Measurements from ENCODE around the gene ABHD2. TPM values are rescaled to one million over a fixed set of nuclear protein-coding genes. Genes with fewer than 3 reads are reported as not detected.

The ABHD2 gene
- total RNA-seq, 4 donors from 2014 or later, result 53.3 to 110 (median 68.6) TPM

- TF ChIP-seq, protein P1, sequence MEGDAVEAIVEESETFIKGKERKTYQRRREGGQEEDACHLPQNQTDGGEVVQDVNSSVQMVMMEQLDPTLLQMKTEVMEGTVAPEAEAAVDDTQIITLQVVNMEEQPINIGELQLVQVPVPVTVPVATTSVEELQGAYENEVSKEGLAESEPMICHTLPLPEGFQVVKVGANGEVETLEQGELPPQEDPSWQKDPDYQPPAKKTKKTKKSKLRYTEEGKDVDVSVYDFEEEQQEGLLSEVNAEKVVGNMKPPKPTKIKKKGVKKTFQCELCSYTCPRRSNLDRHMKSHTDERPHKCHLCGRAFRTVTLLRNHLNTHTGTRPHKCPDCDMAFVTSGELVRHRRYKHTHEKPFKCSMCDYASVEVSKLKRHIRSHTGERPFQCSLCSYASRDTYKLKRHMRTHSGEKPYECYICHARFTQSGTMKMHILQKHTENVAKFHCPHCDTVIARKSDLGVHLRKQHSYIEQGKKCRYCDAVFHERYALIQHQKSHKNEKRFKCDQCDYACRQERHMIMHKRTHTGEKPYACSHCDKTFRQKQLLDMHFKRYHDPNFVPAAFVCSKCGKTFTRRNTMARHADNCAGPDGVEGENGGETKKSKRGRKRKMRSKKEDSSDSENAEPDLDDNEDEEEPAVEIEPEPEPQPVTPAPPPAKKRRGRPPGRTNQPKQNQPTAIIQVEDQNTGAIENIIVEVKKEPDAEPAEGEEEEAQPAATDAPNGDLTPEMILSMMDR (IDR thresholded peaks at IDR 0.05), result no peak
- DNase-seq (ENCODE audit: low spot score), result no peak
- no peak for ATAC-seq (ENCODE audit: low FRiP score)
Measured at GRCh38 chr15:89211678-89212170, 123.5 kb downstream of the ABHD2 start.

DNA sequence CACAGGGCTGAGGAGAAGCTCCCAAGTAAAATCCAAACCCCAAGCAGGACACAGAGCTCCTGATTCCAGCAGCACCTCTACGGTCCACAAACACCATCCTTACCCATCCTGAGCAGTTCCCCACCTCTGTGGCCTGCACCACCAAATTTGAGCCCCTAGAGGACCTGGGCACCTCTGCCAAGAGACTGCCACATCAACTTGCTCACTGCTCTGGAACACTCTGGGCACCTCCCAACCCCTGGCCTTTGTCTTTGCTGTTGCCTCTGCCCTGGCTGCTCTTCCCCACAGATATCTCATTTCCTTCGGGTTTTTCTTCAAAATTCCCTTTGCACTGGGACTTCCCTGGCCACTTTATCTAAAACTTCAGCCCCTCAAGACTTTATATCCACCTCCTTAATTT lies 127.4 kb downstream of the ABHD2 start:
- no peak for ATAC-seq (ENCODE audit: low FRiP score)
- TF ChIP-seq, protein P1 (IDR thresholded peaks at IDR 0.05), result no peak
- no peak for DNase-seq (ENCODE audit: low spot score)

GRCh38 chr15:89217031-89217430 lies 128.8 kb downstream of the ABHD2 start:
- ATAC-seq (ENCODE audit: low FRiP score) (no peak), DNase-seq (ENCODE audit: low spot score) (no peak)
- TF ChIP-seq, protein P1 (IDR thresholded peaks at IDR 0.05), result no peak

GRCh38 chr15:89217686-89218376 lies 129.6 kb downstream of the ABHD2 start:
- TF ChIP-seq, protein P1 (IDR thresholded peaks at IDR 0.05), result no peak
- no peak for DNase-seq (ENCODE audit: low spot score)
- ATAC-seq (ENCODE audit: low FRiP score), result no peak

GRCh38 chr15:89218531-89218930 lies 130.3 kb downstream of the ABHD2 start:
- TF ChIP-seq, protein P1 (IDR thresholded peaks at IDR 0.05), result no peak
- ATAC-seq (ENCODE audit: low FRiP score) (no peak), DNase-seq (ENCODE audit: low spot score) (no peak)

DNA sequence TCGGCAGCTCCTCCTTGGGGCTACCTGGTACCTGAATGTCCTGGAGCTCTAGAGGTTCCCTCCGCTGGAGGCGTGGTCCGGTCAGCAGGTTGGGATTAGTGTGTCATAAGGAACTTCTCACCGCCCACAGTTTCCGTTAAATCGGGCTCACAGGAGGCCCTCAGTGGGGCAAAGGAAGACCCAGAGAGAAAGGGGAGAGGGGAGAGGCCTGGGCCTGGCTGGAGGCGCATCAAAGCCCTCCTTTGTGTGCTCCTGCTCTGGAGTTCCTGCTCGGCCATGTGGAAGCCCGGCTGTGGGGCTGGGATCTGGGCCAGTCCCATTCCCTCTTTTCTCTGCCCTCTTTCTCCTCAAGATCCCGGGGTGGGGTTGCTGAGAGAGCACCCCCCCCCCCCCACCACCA lies 133.3 kb downstream of the ABHD2 start, which contains the start of gene RLBP1:
RLBP1 (minus strand) TSS at position 37 of the 400 bp plus-strand sequence. CDS start 2,604 bp downstream, outside the sequence.
- DNase-seq (ENCODE audit: low spot score), result no peak
- TF ChIP-seq, protein P1 (IDR thresholded peaks at IDR 0.05), result no peak
- ATAC-seq (ENCODE audit: low FRiP score), result no peak

DNA sequence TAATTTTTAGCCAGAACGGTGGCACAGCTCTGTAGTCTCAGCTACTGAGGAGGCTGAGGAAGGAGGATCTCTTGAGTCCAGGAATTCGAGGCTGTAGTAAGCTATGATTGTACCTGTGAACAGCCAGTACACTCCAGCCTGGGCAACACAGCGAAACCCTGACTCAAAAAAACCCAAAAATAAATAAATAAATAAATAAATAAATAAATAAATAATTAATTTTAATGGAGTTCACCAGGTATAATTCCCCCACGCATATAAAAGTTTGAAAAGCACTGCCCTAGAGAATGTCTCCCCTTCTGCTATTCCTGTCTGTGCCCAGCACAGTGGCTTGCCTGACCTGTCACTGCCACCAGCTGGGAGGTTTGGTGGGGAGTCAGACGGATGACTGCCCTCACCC lies 137.3 kb downstream of the ABHD2 start:
- TF ChIP-seq, protein P1 (IDR thresholded peaks at IDR 0.05), result no peak
- no peak for ATAC-seq (ENCODE audit: low FRiP score)
- no peak for DNase-seq (ENCODE audit: low spot score)

Data from omental fat pad (tissue), 4 donors.